ENCODE data around the gene DDOST.

GRCh38 chr1:20684651-20685050 lies 23.5 kb upstream of the DDOST start:
- TF ChIP-seq, protein P1, sequence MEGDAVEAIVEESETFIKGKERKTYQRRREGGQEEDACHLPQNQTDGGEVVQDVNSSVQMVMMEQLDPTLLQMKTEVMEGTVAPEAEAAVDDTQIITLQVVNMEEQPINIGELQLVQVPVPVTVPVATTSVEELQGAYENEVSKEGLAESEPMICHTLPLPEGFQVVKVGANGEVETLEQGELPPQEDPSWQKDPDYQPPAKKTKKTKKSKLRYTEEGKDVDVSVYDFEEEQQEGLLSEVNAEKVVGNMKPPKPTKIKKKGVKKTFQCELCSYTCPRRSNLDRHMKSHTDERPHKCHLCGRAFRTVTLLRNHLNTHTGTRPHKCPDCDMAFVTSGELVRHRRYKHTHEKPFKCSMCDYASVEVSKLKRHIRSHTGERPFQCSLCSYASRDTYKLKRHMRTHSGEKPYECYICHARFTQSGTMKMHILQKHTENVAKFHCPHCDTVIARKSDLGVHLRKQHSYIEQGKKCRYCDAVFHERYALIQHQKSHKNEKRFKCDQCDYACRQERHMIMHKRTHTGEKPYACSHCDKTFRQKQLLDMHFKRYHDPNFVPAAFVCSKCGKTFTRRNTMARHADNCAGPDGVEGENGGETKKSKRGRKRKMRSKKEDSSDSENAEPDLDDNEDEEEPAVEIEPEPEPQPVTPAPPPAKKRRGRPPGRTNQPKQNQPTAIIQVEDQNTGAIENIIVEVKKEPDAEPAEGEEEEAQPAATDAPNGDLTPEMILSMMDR (IDR thresholded peaks at IDR 0.05) = no peak
- TF ChIP-seq POLR2A (IDR thresholded peaks at IDR 0.05) = no peak

All from body of pancreas (tissue), 4 donors.